OCI-LY1 (cell line): ENCODE data around the gene CHST8.

Source experiments
- H2AFZ ChIP-seq: fragments of 200-600 bp; sonication (generic), shearing (Covaris generic); 2 replicates; pipeline ENCODE4 v1.6.0; 2014; ENCODE audit warnings: antibody characterized with exemption, mild to moderate bottlenecking, low read length
- H3F3A ChIP-seq: fragments of 200-600 bp; sonication (generic), shearing (Covaris generic); 2 replicates; pipeline ENCODE4 v1.6.0; 2014; ENCODE audit warnings: mild to moderate bottlenecking, antibody characterized with exemption, low read length, moderate library complexity; ENCODE audit not compliant: insufficient read depth
- H3K27ac ChIP-seq: fragments of 200-600 bp; sonication (generic); 2 replicates; pipeline ENCODE4 v1.5.1; 2014; ENCODE audit warnings: low read length, mixed run types, mild to moderate bottlenecking, low read depth; ENCODE audit not compliant: poor library complexity, severe bottlenecking
- H3K27me3 ChIP-seq: fragments of 200-600 bp; sonication (generic); 2 replicates; pipeline ENCODE4 v1.6.0; 2014; ENCODE audit warnings: antibody characterized with exemption, mild to moderate bottlenecking, low read length, moderate library complexity; ENCODE audit not compliant: insufficient read depth
- H3K36me3 ChIP-seq: fragments of 200-600 bp; sonication (generic); 2 replicates; pipeline ENCODE4 v1.6.1; 2014; ENCODE audit warnings: mild to moderate bottlenecking, antibody characterized with exemption, low read length, moderate library complexity, mixed read lengths; ENCODE audit not compliant: insufficient read depth
- H3K4me1 ChIP-seq: fragments of 200-600 bp; sonication (generic); 2 replicates; pipeline ENCODE4 v1.5.1; 2014; ENCODE audit warnings: mild to moderate bottlenecking, low read length, moderate library complexity; ENCODE audit not compliant: insufficient read depth, severe bottlenecking
- H3K4me2 ChIP-seq: fragments of 200-600 bp; sonication (generic), shearing (Covaris generic); 2 replicates; pipeline ENCODE4 v1.6.1; 2014; ENCODE audit warnings: low read length
- H3K4me3 ChIP-seq: fragments of 200-600 bp; sonication (generic); 2 replicates; pipeline ENCODE4 v1.5.1; 2014; ENCODE audit warnings: low read length, low read depth, mild to moderate bottlenecking, mixed read lengths; ENCODE audit not compliant: poor library complexity, severe bottlenecking
- H3K79me2 ChIP-seq: fragments of 200-600 bp; shearing (Covaris generic); 2 replicates; pipeline ENCODE4 v1.6.1; 2016; ENCODE audit warnings: mixed run types, low read length, mixed read lengths; ENCODE audit not compliant: insufficient read depth
- H3K9ac ChIP-seq: fragments of 200-600 bp; sonication (generic), shearing (Covaris generic); 2 replicates; pipeline ENCODE4 v1.6.1; 2014; ENCODE audit warnings: mild to moderate bottlenecking, low read length, mixed read lengths
- H3K9me2 ChIP-seq: fragments of 200-600 bp; sonication (generic), shearing (Covaris generic); 2 replicates; pipeline ENCODE4 v1.6.1; 2014; ENCODE audit warnings: low read depth, mild to moderate bottlenecking, low read length, mixed read lengths
- H3K9me3 ChIP-seq: fragments of 200-600 bp; shearing (Covaris generic); 2 replicates; pipeline ENCODE4 v1.6.1; 2014; ENCODE audit warnings: low read length, mixed read lengths
- H4K20me1 ChIP-seq: fragments of 200-600 bp; sonication (generic), shearing (Covaris generic); 2 replicates; pipeline ENCODE4 v1.6.0; 2016; ENCODE audit warnings: mild to moderate bottlenecking, low read length; ENCODE audit not compliant: insufficient read depth
- CTCF ChIP-seq: fragments of 200-600 bp; sonication (generic), shearing (Covaris generic); IDR thresholded peaks from 2 replicates; pipeline ENCODE4 v1.5.1; 2017; ENCODE audit warnings: mild to moderate bottlenecking, antibody characterized with exemption, low read length, moderate library complexity, mixed read lengths
- EZH2 ChIP-seq: fragments of 200-600 bp; sonication (generic), shearing (Covaris generic); IDR thresholded peaks from 2 replicates; pipeline ENCODE4 v1.8.0; 2017; ENCODE audit warnings: borderline replicate concordance, mixed run types, mild to moderate bottlenecking, antibody characterized with exemption, low read length, moderate library complexity, mixed read lengths

Gene CHST8

GRCh38 chr19:33718651-33719254 lies 97.0 kb downstream of the CHST8 start:
- H3K9me2 ChIP-seq: no peaks in the 10 kb centered on the region

DNA sequence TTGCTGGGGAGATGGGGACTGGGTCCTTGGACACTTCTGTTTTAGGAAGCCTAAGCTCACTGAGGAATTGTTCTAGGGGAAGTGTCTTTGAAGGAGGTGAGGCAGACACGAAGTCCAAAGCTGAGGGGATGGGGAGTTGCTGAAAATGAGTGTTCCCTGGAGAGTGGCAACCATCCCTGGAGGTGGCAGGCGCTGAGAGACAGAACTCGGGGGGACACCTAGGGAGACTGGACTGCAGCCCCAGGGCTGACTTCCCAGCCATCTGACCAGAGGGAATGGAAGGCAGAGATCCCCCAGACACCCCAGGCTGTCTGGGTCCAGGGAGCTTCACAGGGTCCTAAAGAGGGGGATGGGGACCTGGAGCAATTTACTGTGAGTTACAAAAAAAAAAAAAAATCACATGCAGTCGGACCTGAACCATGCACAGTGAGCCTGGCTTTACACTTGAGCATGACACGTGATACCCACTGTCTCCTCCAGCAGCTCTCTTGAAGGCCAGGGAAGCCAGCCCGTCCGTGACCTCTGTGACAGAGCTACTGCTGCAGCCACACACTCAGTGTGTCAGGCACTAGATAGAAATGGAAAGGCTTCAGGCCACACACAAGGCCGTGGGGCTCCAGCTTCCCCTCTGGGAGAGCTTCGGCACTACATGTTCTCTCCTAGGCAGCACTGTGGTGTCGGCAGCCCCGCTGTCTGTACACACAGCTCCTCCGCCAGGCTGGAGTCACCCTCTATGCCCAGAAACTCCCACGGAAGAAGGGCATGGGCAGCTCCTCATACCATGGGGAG lies 97.8 kb downstream of the CHST8 start:
- no peak overlapping the region for H3K4me3 ChIP-seq
- H3K9me3 ChIP-seq: no peaks in the 10 kb centered on the region
- H3K27me3 ChIP-seq: no peaks in the 10 kb centered on the region
- TF ChIP-seq CTCF (no peak), EZH2 (no peak)
- no peak overlapping the region for H3K27ac ChIP-seq
- no peak overlapping the region for H3K9ac ChIP-seq
- H3K9me2 ChIP-seq: no peaks in the 10 kb centered on the region
- no peaks in the 10 kb centered on the region for H3F3A ChIP-seq
- H3K79me2 ChIP-seq: no peaks in the 10 kb centered on the region
- H3K36me3 ChIP-seq: no peaks in the 10 kb centered on the region
- no peaks in the 10 kb centered on the region for H4K20me1 ChIP-seq
- H3K4me1 ChIP-seq: no peaks in the 10 kb centered on the region
- no peak overlapping the region for H2AFZ ChIP-seq
- no peak overlapping the region for H3K4me2 ChIP-seq

More at GRCh38 chr19:33718651-33719254, 97.0 kb downstream of the CHST8 start:
- H3K4me1 ChIP-seq: no peaks in the 10 kb centered on the region
- no peak overlapping the region for H3K4me3 ChIP-seq
- no peaks in the 10 kb centered on the region for H3K27me3 ChIP-seq
- TF ChIP-seq CTCF (no peak), EZH2 (no peak)
- no peaks in the 10 kb centered on the region for H4K20me1 ChIP-seq
- no peak overlapping the region for H3K27ac ChIP-seq
- H3K9ac ChIP-seq: no peak overlapping the region
- H3F3A ChIP-seq: no peaks in the 10 kb centered on the region
- no peaks in the 10 kb centered on the region for H3K79me2 ChIP-seq
- no peaks in the 10 kb centered on the region for H3K36me3 ChIP-seq
- H3K4me2 ChIP-seq: no peak overlapping the region
- no peaks in the 10 kb centered on the region for H3K9me3 ChIP-seq
- no peak overlapping the region for H2AFZ ChIP-seq

- no peaks in the 10 kb centered on the region for H4K20me1 ChIP-seq
- H3K4me2 ChIP-seq: no peak overlapping the region
- H3K9ac ChIP-seq: no peak overlapping the region
- H3K9me2 ChIP-seq: no peaks in the 10 kb centered on the region
- H3F3A ChIP-seq: no peaks in the 10 kb centered on the region
- no peaks in the 10 kb centered on the region for H3K9me3 ChIP-seq
- no peak overlapping the region for H2AFZ ChIP-seq
- no peaks in the 10 kb centered on the region for H3K4me1 ChIP-seq
- no peak overlapping the region for H3K27ac ChIP-seq
- no peaks in the 10 kb centered on the region for H3K36me3 ChIP-seq
- H3K27me3 ChIP-seq: no peaks in the 10 kb centered on the region
- no peaks in the 10 kb centered on the region for H3K79me2 ChIP-seq
- no peak overlapping the region for H3K4me3 ChIP-seq
- TF ChIP-seq EZH2: no peak
- no peak for TF ChIP-seq CTCF
Measured at GRCh38 chr19:33720155-33720493, 98.4 kb downstream of the CHST8 start.
